CD4-positive, alpha-beta T cell treated with Interleukin-12 subunit alpha and Interleukin-12 subunit beta, for 1 hour (primary cell): ENCODE data around the gene SPINK8.
"Not testable (repeated sequence)": the region's sequence is repeated elsewhere in the genome, so short reads cannot be mapped to it uniquely, and the experiment has no call there.

ENCODE experiments used
- DNase-seq: peaks from one replicate; pipeline ENCODE4 v3.0.0-alpha.2; 2020

SPINK8 gene

DNA sequence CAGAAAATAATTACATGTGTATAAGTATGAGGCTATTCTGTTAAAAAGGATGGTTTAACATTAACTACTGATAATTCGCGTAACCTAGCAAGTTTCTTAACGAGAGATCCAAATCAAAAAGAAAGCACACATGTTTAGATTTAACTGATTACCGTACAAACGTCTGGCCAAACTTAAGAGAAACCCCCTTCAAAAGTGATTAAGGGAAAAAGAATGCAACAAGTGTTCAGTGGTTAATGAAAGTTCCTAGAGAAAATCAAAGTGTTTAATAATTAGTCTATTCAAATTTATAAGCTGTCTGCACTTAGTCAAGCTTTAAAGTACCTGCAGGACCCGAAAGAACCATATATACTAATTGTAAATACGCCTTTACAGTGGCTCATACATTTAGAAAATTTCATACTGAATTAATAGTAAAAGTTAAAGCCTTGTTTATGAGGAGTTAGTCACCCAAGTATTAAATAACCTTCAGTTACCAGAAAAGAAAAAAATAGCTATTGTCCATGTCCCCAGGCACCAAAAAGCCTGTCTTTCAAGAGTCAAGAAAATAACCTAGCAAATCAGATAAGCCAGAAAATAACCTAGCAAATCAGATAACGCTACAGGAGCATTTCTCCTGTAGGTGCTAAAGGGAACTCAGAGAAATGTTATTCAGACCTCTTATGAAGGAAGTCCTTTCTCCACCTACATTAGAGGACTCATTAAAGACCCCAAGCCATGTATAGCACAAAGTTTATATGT lies 58.0 kb downstream of the SPINK8 start:
- no peak for DNase-seq

DNA sequence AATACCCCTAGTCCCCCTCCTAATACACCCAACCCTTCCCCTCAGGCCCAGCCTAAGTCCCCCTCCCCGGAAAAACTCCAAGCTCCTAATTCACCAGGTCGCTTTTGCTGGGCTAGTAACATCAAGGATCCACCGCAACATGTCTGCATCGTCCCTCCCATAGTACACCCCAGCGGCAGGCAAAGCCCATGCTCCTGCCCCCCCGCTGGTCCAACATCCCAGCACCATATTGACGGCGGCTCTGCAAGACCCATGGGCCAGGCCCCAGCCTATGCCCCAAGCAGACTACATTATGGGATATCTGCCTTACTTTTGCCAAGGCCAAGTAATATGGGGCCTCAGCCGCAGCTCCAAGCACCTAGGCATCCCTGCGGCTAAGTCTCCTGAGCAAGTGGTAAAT lies 59.0 kb downstream of the SPINK8 start:
- no peak for DNase-seq

DNA sequence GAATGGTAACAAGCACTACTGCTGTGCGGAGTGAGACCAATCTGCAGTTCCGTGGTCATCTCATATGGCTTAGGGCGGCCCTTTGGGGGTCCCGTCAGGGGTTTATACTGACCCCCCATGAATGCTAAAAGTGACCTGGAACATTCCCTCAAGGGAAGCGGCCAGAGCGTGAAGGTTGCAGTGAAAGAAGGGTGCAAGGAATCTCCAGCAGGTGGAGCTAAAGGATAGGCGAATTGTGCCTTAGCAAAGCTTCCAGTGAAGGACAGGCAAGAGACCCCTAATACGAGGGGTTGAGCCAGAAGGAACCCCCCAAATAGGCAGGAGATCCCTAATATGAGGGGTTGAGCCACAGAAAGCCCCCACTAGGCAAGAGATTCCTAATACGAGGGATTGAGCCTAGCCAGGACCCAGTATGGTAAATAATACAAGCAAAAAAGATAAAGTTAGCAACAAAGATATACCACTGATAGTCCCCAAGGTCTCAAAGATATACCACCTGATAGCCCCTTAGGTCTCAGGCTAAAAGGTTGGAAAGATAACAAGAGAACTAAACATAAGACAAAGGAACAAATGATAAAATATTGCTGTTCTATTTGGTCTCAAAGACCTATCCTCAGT lies 59.8 kb downstream of the SPINK8 start:
- peak; percentile 69 for DNase-seq

DNA sequence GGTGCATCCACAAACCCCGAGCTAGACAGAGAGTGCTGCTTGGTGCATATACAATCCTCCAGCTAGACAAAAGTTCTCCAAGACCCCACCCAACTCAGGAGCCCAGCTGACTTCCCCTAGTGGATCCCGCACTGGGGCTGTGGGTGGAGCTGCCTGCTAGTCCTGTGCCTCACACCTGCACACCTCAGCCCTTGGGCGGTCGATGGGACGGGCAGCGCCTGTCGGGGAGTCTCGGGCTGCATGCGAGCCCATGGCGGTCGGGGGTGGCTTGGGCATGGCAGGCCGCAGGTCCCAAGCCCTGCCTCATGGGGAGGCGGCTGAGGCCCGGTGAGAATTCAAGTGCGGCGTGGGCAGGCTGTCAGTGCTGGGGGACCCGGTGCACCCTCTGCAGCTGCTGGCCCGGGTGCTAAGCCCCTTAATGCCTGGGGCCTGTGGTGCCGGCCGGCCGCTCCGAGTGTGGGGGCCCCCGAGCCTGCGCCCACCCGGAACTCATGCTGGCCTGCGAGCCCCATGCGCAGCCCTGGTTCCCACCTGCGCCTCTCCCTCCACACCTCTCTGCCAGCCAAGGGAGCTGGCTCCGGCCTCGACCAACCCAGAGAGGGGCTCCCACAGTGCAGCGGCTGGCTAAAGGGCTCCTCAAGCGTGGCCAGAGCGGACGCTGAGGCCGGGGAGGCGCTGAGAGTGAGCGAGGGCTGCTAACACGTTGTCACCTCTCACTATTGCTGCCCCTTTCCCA lies 61.5 kb downstream of the SPINK8 start:
- no peak for DNase-seq

DNA sequence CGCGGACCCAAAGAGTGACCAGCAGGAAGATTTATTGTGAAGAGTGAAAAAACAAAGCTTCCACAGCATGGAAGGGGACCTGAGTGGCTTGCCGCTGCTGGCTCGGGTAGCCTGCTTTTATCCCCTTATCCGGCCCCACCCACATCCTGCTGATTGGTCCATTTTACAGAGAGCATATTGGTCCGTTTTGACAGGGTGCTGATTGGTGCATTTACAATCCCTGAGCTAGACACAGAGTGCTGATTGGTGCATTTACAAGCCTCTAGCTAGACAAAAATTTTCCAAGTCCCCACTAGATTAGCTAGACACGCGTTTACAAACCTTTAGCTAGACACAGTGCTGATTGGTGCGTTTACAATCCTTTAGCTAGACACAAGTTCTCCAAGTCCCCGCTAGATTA lies 62.2 kb downstream of the SPINK8 start:
- not testable (repeated sequence) for DNase-seq

DNA sequence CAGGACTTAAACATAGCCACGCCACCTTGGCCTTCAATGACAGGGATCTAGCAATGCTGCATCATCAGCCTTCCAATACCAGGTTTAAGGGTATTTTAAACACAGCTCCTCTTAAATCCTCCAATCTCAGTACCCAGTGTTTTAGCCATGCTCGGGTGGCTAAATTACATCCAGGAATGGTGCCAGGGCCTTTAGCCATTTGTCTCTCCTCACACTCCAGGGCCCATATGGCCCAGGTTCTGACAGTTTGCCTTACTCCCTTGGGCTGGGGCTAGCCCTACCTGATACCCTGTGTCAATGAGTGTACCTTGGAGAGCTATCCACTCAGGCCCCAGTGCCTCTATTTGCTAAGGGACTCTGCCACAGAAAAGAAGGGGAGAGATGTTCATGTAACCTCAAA lies 63.2 kb downstream of the SPINK8 start:
- DNase-seq: no peak

DNA sequence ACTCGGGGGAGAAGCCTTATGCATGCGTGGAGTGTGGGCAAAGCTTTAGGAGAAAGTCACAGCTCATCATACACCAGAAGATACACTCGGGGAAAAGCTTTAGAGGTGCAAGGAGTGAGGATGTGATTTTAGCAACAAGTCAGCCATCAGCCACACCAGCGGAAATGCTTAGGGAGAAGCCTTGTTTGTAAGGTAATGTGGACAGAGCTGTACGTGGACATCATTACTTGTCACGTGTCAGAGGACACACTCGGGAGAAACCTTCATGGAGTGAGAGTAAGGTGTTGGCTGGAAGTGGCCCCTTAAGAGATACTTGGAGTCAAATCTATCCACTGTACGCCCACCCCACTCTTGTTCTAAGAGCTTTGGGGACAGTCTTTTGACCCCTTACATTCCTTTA lies 63.9 kb downstream of the SPINK8 start:
- DNase-seq: no peak

DNA sequence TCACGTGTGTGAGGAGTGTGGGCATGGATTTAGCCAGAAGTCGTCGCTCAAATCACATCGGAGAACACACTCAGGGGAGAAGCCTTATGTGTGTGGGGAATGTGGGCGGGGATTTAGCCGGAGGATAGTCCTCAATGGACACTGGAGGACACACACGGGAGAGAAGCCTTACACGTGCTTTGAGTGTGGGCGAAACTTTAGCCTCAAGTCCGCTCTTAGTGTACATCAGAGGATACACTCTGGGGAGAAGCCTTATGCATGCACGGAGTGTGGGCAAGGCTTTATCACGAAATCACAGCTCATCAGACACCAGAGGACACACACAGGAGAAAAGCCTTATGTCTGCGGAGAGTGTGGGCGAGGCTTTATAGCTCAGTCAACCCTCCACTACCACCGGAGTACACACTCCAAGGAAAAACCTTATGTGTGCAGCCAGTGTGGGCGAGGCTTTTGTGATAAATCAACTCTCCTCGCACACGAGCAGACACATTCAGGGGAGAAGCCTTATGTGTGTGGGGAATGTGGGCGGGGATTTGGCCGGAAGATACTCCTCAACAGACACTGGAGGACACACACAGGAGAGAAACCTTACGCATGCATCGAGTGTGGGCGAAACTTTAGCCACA lies 64.4 kb downstream of the SPINK8 start:
- DNase-seq: peak; percentile 11

DNA sequence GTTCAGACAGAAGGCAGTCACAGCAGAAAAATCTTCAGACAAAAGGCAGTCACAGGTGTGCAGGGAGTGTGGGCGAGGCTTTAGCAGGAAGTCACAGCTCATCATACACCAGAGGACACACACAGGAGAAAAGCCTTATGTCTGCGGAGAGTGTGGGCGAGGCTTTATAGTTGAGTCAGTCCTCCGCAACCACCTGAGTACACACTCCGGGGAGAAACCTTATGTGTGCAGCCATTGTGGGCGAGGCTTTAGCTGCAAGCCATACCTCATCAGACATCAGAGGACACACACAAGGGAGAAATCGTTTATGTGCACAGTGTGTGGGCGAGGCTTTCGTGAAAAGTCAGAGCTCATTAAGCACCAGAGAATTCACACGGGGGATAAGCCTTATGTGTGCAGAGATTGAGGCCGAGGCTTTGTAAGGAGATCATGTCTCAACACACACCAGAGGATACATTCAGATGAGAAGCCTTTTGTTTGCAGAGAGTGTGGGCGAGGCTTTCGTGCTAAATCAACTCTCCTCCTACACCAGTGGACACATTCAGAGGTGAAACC lies 65.0 kb downstream of the SPINK8 start:
- DNase-seq: peak; percentile 76

DNA sequence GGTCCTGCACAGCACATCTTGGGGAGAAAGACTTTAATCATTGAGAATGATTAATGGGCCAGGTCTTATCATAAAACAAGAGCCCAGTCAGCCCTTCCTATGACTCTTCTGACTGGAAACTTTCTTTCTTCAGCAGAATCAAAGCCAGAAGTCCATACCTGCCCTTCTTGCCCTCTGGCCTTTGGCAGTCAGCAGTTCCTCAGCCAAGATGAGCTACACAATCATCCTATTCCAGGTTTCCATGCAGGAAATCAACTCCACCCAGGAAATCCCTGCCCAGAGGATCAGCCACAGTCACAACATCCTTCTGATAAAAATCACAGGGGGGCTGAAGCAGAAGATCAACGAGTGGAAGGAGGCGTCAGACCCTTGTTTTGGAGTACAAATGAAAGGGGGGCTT lies 65.7 kb downstream of the SPINK8 start:
- DNase-seq: no peak

DNA sequence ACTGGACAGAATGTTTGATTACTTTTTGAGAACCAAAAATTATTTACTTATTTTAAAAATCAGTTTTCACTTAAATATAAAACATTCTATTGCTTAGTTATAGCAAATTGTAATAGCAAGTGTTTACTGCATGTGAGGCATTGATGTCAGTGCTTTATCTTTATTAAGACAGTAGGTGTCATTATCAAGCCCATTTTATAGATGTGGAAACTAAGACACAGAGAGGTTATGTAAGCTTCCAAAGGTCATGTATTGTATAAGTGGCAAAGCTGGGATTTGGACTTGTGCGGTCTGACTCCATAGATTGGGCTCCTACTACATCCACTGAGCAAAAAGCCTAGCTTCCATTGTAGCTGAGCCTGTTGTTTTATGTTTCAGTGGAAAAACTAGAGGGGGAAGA lies 74.9 kb downstream of the SPINK8 start:
- DNase-seq: no peak
